ENCODE results near the gene SH2D3C.
A peak's percentile ranks its signal among the peaks of the same experiment; 100 is the strongest.

SH2D3C gene

GRCh38 chr9:127755061-127756060 is 23.1 kb downstream of the SH2D3C start (continued):
- TF ChIP-seq SCRT2 (tag by site-specific recombination; IDR thresholded peaks at IDR 0.05): no peak
- TF ChIP-seq ZSCAN23 (tag by site-specific recombination; IDR thresholded peaks at IDR 0.05): no peak
- TF ChIP-seq ZNF76 (tag by site-specific recombination; IDR thresholded peaks at IDR 0.05; ENCODE audit: borderline replicate concordance, low read depth): no peak
- TF ChIP-seq ZNF548 (tag by site-specific recombination; IDR thresholded peaks at IDR 0.05): no peak
- no peak for TF ChIP-seq ZNF561 (tag by site-specific recombination; IDR thresholded peaks at IDR 0.05; ENCODE audit: borderline replicate concordance)
- TF ChIP-seq ZNF19 (tag by site-specific recombination; IDR thresholded peaks at IDR 0.05; ENCODE audit: low read depth): no peak
- TF ChIP-seq ZNF394 (tag by site-specific recombination; IDR thresholded peaks at IDR 0.05; ENCODE audit: borderline replicate concordance): no peak
- TF ChIP-seq ZNF513 (tag by site-specific recombination; IDR thresholded peaks at IDR 0.05): no peak
- no peak for TF ChIP-seq ZSCAN5A (tag by site-specific recombination; IDR thresholded peaks at IDR 0.05)
- peak; percentile 25; the same call in 1 of the 2 replicates for TF ChIP-seq ZBTB17 (tag by site-specific recombination; IDR thresholded peaks at IDR 0.05)
- TF ChIP-seq MYNN (tag by site-specific recombination; IDR thresholded peaks at IDR 0.05; ENCODE audit: borderline replicate concordance): no peak
- no peak for TF ChIP-seq ZNF133 (tag by site-specific recombination; IDR thresholded peaks at IDR 0.05)
- TF ChIP-seq ZNF10 (tag by site-specific recombination; IDR thresholded peaks at IDR 0.05): no peak
- TF ChIP-seq MZF1 (tag by site-specific recombination; IDR thresholded peaks at IDR 0.05; ENCODE audit: borderline replicate concordance): no peak
- TF ChIP-seq ZNF223 (tag by site-specific recombination; IDR thresholded peaks at IDR 0.05): no peak
- TF ChIP-seq IKZF3 (tag by site-specific recombination; IDR thresholded peaks at IDR 0.05): peak; percentile 70
- TF ChIP-seq ZNF335 (tag by site-specific recombination; conservative IDR thresholded peaks at IDR 0.05): peak; percentile 35
- TF ChIP-seq ZNF2 (tag by site-specific recombination; IDR thresholded peaks at IDR 0.05): no peak
- TF ChIP-seq ZNF629 (tag by site-specific recombination; IDR thresholded peaks at IDR 0.05): 0 out of 2 replicates have a peak, but pooled peaks have one; percentile 20
- TF ChIP-seq ZNF792 (tag by site-specific recombination; IDR thresholded peaks at IDR 0.05): peak; percentile 77
- TF ChIP-seq ZNF558 (tag by site-specific recombination; IDR thresholded peaks at IDR 0.05): no peak
- TF ChIP-seq HOXC10 (CRISPR knock-in tag; IDR thresholded peaks at IDR 0.05): no peak
- TF ChIP-seq GLIS2 (tag by site-specific recombination; IDR thresholded peaks at IDR 0.05): peak; percentile 50; the same call in 1 of the 2 replicates
- no peak for TF ChIP-seq PBX3 (CRISPR knock-in tag; IDR thresholded peaks at IDR 0.05)
- no peak for TF ChIP-seq ZNF785 (tag by site-specific recombination; IDR thresholded peaks at IDR 0.05)
- TF ChIP-seq ZNF350 (tag by site-specific recombination; IDR thresholded peaks at IDR 0.05): no peak
- TF ChIP-seq ZNF280D (tag by site-specific recombination; IDR thresholded peaks at IDR 0.05): no peak
- no peak for TF ChIP-seq SP7 (tag by site-specific recombination; IDR thresholded peaks at IDR 0.05)
- TF ChIP-seq ZNF596 (tag by site-specific recombination; IDR thresholded peaks at IDR 0.05): no peak
- TF ChIP-seq ZNF184 (tag by site-specific recombination; IDR thresholded peaks at IDR 0.05): peak; percentile 99
- no peak for TF ChIP-seq HOXD13 (CRISPR knock-in tag; IDR thresholded peaks at IDR 0.05; ENCODE audit: borderline replicate concordance)
- TF ChIP-seq ZNF529 (tag by site-specific recombination; IDR thresholded peaks at IDR 0.05; ENCODE audit: insufficient replicate concordance): no peak
- TF ChIP-seq SP2 (tag by site-specific recombination; IDR thresholded peaks at IDR 0.05): peak; percentile 28
- no peak for TF ChIP-seq ZNF580 (tag by site-specific recombination; IDR thresholded peaks at IDR 0.05)

All from HEK293 (cell line).